SIG-M5 treated with dmso at 0.1 percent for 504 hours (cell line): Measurements from ENCODE around the gene RET.
"Not testable (repeated sequence)": the region's sequence is repeated elsewhere in the genome, so short reads cannot be mapped to it uniquely, and the experiment has no call there.

Experiments used
- DNase-seq: peaks from one replicate; lab custom pipeline; 2025; ENCODE audit not compliant: unreplicated experiment; lab: John Stamatoyannopoulos, UW

Gene RET

GRCh38 chr10:43131906-43132305 is 55.0 kb downstream of the RET start:
- DNase-seq: no peak

GRCh38 chr10:43132867-43133787 is 56.3 kb downstream of the RET start:
- DNase-seq: no peak

- DNase-seq: no peak
Observed at GRCh38 chr10:43134126-43134905, 57.4 kb downstream of the RET start.

- no peak for DNase-seq
Observed at GRCh38 chr10:43135064-43135463, 58.2 kb downstream of the RET start.

- no peak for DNase-seq
Observed at GRCh38 chr10:43135656-43136055, 58.8 kb downstream of the RET start.

GRCh38 chr10:43136432-43136831 is 59.6 kb downstream of the RET start:
- DNase-seq: no peak

- no peak for DNase-seq
Observed at GRCh38 chr10:43136995-43137716, 60.3 kb downstream of the RET start.

- peak; percentile 9 for DNase-seq
Observed at GRCh38 chr10:43137717-43138020, 60.8 kb downstream of the RET start.

- DNase-seq: peak; percentile 77
Observed at GRCh38 chr10:43138021-43138756, 61.3 kb downstream of the RET start, which contains the start of gene CSGALNACT2. Gene CSGALNACT2, plus strand, starts transcription at chr10:43138445. Its CDS starts 16,705 bp downstream, at chr10:43155150.

- peak; percentile 51 for DNase-seq
Observed at GRCh38 chr10:43138757-43139241, 61.9 kb downstream of the RET start.

GRCh38 chr10:43141421-43141820 is 64.6 kb downstream of the RET start:
- DNase-seq: no peak

GRCh38 chr10:43145311-43145710 is 68.4 kb downstream of the RET start:
- no peak for DNase-seq

GRCh38 chr10:43145936-43146335 is 69.1 kb downstream of the RET start:
- DNase-seq: not testable (repeated sequence)

GRCh38 chr10:43151371-43151770 is 74.5 kb downstream of the RET start:
- DNase-seq: no peak

GRCh38 chr10:43153901-43154300 is 77.0 kb downstream of the RET start:
- no peak for DNase-seq

GRCh38 chr10:43155221-43155620 is 78.4 kb downstream of the RET start:
- no peak for DNase-seq

- no peak for DNase-seq
Observed at GRCh38 chr10:43155741-43156140, 78.9 kb downstream of the RET start.

- no peak for DNase-seq
Observed at GRCh38 chr10:43156590-43157341, 79.9 kb downstream of the RET start.

GRCh38 chr10:43158636-43159035 is 81.8 kb downstream of the RET start:
- DNase-seq: no peak
